Vagina (tissue), 2 donors: Measurements from ENCODE around the gene WNT9A. TPM values are rescaled to one million over a fixed set of nuclear protein-coding genes. Genes with fewer than 3 reads are reported as not detected.

ENCODE experiments used
- DNase-seq, 2 donors: peaks; one replicate each; pipeline ENCODE4 v3.0.0-alpha.2; 2017; ENCODE audit errors: extremely low spot score in 2 of 2
- H3K27ac ChIP-seq: fragments of 200-600 bp; sonication (generic); one replicate; pipeline ENCODE4 v1.5.1; 2019
- H3K27me3 ChIP-seq: fragments of 200-600 bp; sonication (generic); one replicate; pipeline ENCODE4 v1.5.1; 2019
- H3K36me3 ChIP-seq, 2 donors: fragments of 200-600 bp; sonication (generic); one replicate each; pipeline ENCODE4 v1.5.1; 2017 to 2019
- H3K4me1 ChIP-seq: fragments of 200-600 bp; sonication (generic); one replicate; pipeline ENCODE4 v1.5.1; 2019
- H3K4me3 ChIP-seq, 2 donors: fragments of 200-600 bp; sonication (generic); 1 replicate in 1 of 2; 2 replicates in 1 of 2; pipeline ENCODE4 v1.5.1; 2016 to 2019
- H3K9me3 ChIP-seq: fragments of 200-600 bp; sonication (generic); one replicate; pipeline ENCODE4 v1.5.1; 2019
- CTCF ChIP-seq, 3 experiments: fragments of 450-650 bp in 2 of 3; fragments of 200-600 bp in 1 of 3; sonication (generic) in 1 of 3; IDR thresholded peaks; one replicate each; pipeline ENCODE4 v1.5.1; 2017 to 2019; ENCODE audit warnings: antibody characterized with exemption in 3 of 3, mild to moderate bottlenecking in 2 of 3, moderate library complexity in 2 of 3
- POLR2A ChIP-seq, 2 donors: fragments of 450-650 bp; IDR thresholded peaks; one replicate each; pipeline ENCODE4 v1.6.1; 2017; ENCODE audit warnings: antibody characterized with exemption in 2 of 2, mild to moderate bottlenecking in 2 of 2, moderate library complexity in 2 of 2
- POLR2AphosphoS5 ChIP-seq, 2 donors: sonication (generic); formaldehyde crosslinking; IDR thresholded peaks; one replicate each; pipeline ENCODE4 v1.9.0; 2017; ENCODE audit warnings: antibody characterized with exemption in 2 of 2, mild to moderate bottlenecking in 2 of 2, low read depth in 1 of 2; ENCODE audit not compliant: insufficient read depth in 1 of 2
- intact Hi-C: fragments of 100-400 bp; cut with DNase I; formaldehyde crosslinking; loops from one replicate; pipeline ENCODE4 v1.15.1; 2023
- total RNA-seq: library from RNA; depleted of rRNA; stranded (reverse); fragments of >200 nt; gene quantifications from one replicate; pipeline ENCODE4 v1.2.3, GENCODE V29; 2016

The WNT9A gene
- total RNA-seq, 1 donor from 2014 or later, result 2.9 TPM

DNA sequence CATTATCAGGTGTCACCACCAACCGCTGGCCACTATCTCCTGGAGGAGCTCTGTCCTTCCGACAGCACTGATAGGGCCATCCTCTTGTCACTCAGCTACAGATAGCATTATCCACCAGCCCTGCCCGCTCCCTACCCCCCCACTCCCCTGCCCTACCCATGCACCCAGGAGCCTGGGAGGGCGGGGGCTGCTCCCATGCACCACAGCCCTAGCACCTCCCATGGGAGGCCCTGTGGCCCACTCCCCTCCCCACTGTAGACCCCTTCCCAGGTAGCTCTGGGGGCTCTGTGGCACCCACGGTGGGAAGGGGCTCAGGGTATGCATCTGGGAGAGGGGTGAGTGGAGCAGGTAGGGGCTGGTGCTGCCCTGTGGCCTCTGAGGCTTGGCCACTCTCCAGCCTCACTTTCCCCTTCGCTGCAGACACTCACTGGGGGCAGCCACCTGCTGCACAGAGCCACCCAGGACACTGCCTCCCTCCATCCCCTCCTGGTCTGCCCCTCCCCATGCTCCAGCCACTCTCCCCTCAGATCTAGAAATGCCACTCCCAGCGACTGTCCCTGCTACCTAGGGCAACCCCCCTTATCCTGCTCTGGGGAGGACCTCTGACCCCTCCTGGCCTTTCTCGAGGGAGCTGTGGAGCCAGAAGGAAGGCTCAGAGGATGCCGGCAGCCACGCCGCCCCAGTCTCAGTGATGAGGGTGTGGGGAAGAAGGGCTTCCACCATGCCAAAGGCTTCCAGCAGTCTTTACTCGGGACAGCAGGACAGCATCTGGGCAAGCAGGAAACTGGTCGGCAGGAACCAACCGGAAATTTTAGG is 58.5 kb downstream of the WNT9A start:
- TF ChIP-seq POLR2A (IDR thresholded peaks at IDR 0.05) (no peak), POLR2AphosphoS5 (IDR thresholded peaks at IDR 0.05; ENCODE audit: insufficient read depth in 1 of 2, low read depth in 1 of 2) (no peak), CTCF (IDR thresholded peaks at IDR 0.05) (no peak)
- intact Hi-C loops, result no loop called here
- no peak overlapping the region for H3K27ac ChIP-seq

DNA sequence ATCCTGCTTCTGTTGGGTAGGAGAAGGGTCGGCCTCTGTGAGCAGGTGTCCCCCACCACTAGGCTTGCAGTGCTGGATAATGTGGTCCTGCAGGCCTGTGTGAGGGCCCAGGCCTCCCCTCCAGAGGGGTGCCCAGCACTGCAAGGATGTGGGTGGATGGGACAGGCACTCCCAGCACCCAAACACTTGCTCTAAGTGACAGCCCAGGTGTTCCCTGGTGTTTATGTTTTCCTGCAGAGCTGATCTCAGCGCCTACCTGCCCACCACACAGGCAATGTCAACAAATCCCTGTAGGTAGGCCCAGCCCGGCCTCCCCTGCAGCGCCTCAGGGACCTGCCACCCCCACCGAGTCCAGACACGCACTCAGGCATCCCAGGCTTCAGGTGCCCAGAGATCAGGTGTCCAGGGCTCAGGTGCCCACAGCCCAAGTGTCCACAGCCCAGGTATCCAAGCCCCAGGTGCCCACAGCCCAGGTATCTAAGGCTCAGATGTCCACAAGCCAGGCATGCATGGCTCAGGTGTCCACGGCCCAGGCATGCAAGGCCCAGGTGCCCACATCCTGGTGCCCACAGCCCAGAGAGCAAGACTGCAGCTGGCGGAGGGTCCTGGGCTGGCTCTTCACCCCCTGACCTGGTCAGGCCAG is 59.2 kb downstream of the WNT9A start:
- DNase-seq, result peak; percentile 85 to 91
- no peaks in the 10 kb centered on the region for H3K27me3 ChIP-seq
- no peak overlapping the region for H3K4me3 ChIP-seq
- H3K4me1 ChIP-seq, result peaks cover 32% of the 10 kb centered on the region
- intact Hi-C loops, result no loop called here
- H3K36me3 ChIP-seq, result no peaks in the 10 kb centered on the region
- TF ChIP-seq CTCF (IDR thresholded peaks at IDR 0.05) (no peak), POLR2AphosphoS5 (IDR thresholded peaks at IDR 0.05; ENCODE audit: insufficient read depth in 1 of 2, low read depth in 1 of 2) (no peak), POLR2A (IDR thresholded peaks at IDR 0.05) (no peak)
- H3K27ac ChIP-seq, result peak overlapping the region; percentile 90
- H3K9me3 ChIP-seq, result no peaks in the 10 kb centered on the region

More for the DNA sequence above, 58.5 kb downstream of the WNT9A start:
- no peaks in the 10 kb centered on the region for H3K36me3 ChIP-seq
- H3K9me3 ChIP-seq, result no peaks in the 10 kb centered on the region
- no peaks in the 10 kb centered on the region for H3K27me3 ChIP-seq
- DNase-seq, result peak; percentile 85 to 95
- H3K4me1 ChIP-seq, result peaks cover 32% of the 10 kb centered on the region
- H3K4me3 ChIP-seq, result no peak overlapping the region

GRCh38 chr1:227887697-227888403 is 59.9 kb downstream of the WNT9A start:
- H3K4me1 ChIP-seq, result peaks cover 32% of the 10 kb centered on the region
- intact Hi-C loops, result no loop called here
- H3K9me3 ChIP-seq, result no peaks in the 10 kb centered on the region
- H3K27ac ChIP-seq, result peak overlapping the region; percentile 90
- H3K36me3 ChIP-seq, result no peaks in the 10 kb centered on the region
- peak overlapping the region; percentile 47 to 64 for H3K4me3 ChIP-seq
- peak; percentile 88 to 95 for DNase-seq
- H3K27me3 ChIP-seq, result no peaks in the 10 kb centered on the region
- TF ChIP-seq CTCF (IDR thresholded peaks at IDR 0.05), result no peak
- peak in 1 of 2 donors; percentile 10 for TF ChIP-seq POLR2A (IDR thresholded peaks at IDR 0.05)
- peak in 1 of 2 donors; percentile 64 for TF ChIP-seq POLR2AphosphoS5 (IDR thresholded peaks at IDR 0.05; ENCODE audit: insufficient read depth in 1 of 2, low read depth in 1 of 2)

DNA sequence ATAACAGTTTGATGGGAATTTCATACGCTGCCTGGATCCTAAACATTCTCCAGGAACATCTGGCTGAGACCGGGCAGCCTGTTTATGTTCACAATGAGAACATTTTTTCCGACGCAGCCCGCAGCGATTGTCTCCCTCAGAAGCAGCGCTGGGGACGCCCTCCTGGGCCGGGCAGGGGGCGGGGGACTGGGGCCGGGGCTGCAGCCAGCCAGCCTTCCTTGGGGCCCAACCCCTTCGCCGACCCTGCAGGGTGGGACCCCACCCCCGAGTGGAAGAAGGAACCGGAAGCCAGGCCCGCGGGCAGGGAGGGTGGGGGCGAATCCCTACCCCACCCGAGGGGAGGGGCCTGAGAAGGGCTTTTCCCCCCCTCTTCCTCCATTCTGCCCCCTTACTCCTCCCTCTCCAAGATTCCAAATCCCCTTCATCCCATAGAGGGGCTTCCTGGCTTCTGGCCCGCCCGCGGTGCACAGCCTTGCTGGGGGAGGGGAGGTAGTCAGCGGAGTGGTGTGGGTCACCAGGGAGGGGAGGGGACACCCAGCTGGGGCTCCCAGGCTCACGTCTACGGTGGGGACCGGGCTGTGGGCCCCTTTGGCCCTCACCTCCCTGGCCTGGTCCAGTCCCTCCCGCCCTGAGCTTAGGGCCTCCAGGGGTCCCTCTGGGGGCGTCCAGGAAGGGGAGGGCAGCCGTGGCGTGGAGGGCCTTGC is 60.6 kb downstream of the WNT9A start:
- intact Hi-C loops, result no loop called here
- peaks cover 32% of the 10 kb centered on the region for H3K4me1 ChIP-seq
- no peaks in the 10 kb centered on the region for H3K36me3 ChIP-seq
- H3K27ac ChIP-seq, result peak overlapping the region; percentile 90
- TF ChIP-seq POLR2A (IDR thresholded peaks at IDR 0.05) (no peak), POLR2AphosphoS5 (IDR thresholded peaks at IDR 0.05; ENCODE audit: insufficient read depth in 1 of 2, low read depth in 1 of 2) (no peak), CTCF (IDR thresholded peaks at IDR 0.05) (no peak)
- H3K9me3 ChIP-seq, result no peaks in the 10 kb centered on the region
- peak; percentile 86 to 95 for DNase-seq
- H3K4me3 ChIP-seq, result peak overlapping the region; percentile 47 to 64
- H3K27me3 ChIP-seq, result no peaks in the 10 kb centered on the region
